ENCODE data around the gene MAPK10.
"Not testable (repeated sequence)": the region's sequence is repeated elsewhere in the genome, so short reads cannot be mapped to it uniquely, and the experiment has no call there.

The MAPK10 gene

GRCh38 chr4:85967872-85968271 lies 392.0 kb downstream of the MAPK10 start:
- DNase-seq (ENCODE audit: low read depth), result no peak

GRCh38 chr4:85966373-85966772 lies 393.5 kb downstream of the MAPK10 start:
- no peak for DNase-seq (ENCODE audit: low read depth)

GRCh38 chr4:85965529-85965928 lies 394.3 kb downstream of the MAPK10 start:
- DNase-seq (ENCODE audit: low read depth), result no peak

- not testable (repeated sequence) for DNase-seq (ENCODE audit: low read depth)
These were observed 394.8 kb downstream of the MAPK10 start for GRCh38 chr4:85965017-85965416.

DNA sequence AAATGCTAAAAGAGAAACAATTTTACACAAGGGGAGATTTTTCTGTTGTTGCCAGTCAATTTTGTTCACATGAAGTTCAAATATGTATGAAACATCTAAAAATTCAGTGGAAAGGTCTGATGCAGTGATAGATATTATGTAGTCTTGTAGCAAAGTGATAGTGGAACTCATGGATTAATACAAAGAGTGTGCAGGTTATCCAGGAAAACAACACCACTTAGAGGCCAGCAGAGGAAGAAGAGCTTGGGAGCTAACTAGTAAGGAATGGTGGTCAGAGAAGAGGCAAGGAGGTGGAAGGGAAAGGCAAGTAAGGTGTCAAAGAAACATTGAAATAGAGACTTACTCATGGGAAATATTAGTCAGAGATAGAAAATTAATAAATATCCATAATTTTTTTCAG lies 395.6 kb downstream of the MAPK10 start:
- DNase-seq (ENCODE audit: low read depth), result no peak

- no peak for DNase-seq (ENCODE audit: low read depth)
These were observed 396.6 kb downstream of the MAPK10 start for GRCh38 chr4:85963231-85963630.

DNA sequence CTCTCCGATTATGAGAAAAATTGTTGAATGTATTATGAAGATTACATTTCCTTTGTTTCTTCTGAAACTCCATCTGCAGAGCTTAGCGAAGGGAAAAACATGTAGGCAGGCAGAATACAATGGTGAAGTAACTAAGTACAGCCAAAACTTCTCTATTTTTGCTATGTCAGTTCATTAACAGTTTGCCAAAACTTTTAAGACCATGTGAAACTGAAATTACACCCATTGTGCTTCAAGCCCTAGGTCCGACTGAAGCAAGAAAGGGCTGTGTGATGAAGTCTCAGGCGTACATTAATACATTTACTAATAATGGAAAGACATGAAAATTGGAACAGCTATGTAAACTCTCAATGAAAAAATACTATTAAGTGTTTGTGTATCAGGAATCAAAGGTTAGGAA lies 398.0 kb downstream of the MAPK10 start:
- no peak for DNase-seq (ENCODE audit: low read depth)

DNA sequence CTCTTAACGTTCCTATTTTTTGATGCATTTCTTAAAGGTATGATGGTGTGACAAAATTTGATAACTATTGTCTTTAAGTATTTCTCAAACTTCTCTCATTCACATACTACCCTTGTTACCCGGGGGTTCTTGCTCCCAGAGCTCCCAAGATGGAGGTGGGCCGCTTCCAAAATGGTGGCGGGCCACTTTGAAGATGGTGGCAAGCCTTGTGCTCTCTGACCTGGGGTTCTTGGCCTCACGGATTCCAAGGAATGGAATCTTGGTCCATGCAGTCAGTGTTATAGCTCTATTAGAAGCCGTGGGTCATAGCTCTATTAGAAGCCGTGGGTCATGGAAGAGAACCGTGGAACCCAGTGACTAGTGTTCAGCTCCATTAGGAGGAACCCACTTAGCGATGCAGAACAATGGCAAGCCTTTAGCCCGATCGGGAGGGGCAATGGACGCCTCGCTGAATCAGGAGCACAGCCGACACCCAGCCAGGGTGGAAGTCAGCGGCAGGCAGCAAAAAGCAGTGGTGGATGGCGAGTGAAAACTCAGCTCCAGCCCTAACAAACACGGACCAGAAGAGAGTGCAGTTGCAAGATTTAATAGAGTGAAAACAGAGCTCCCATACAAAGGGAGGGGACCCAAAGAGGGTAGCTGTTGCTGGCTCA lies 403.4 kb downstream of the MAPK10 start:
- no peak for DNase-seq (ENCODE audit: low read depth)

DNA sequence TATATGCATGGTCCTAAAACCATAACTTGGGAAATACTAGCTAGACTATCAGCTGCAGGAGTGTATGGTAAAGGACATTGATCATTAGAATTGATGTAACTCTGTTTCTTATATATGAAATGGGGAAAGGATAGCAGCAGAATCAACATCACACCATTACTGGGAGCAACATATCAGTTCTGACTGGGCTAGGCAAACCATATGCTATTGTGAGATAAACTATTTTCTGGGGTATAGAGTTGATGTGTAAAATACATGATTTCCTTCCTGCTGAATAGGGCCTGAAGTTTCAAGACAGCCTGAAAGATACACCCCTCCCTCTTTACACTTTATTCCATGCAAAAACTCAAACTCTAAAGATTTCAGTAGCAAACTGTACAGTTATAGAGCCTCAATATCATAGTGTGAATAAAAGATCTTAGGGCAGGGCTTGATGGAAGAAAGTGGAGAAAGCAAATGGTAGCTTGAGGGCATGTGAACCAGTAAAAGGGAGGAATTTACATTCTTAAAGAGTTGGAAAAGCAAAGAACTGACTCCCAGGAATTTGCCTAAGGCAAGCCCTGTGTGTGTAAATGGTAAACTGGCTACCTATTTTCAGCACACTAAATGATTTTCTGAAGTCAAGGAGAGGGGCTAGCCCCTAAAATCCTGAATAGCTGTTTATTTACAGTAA lies 404.1 kb downstream of the MAPK10 start:
- peak; percentile 35 for DNase-seq (ENCODE audit: low read depth)

DNA sequence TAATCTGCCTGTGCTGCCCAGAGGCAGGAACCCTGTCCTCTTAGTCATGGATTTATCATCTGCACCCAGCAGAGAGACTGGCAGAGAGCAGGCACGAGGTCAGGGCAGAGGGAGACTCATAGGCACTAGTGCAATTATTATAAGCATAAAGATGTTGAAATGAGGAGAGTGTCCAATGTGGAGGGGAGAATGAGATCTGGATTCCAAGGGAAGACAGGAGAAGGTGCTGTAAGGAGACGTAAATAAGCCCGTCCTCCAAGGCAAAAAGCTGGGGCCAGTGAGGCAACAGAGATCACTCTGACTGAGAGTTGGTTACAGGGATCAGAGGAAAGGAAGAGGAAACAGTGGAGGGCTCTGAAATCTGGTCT lies 406.2 kb downstream of the MAPK10 start:
- DNase-seq (ENCODE audit: low read depth), result no peak

DNA sequence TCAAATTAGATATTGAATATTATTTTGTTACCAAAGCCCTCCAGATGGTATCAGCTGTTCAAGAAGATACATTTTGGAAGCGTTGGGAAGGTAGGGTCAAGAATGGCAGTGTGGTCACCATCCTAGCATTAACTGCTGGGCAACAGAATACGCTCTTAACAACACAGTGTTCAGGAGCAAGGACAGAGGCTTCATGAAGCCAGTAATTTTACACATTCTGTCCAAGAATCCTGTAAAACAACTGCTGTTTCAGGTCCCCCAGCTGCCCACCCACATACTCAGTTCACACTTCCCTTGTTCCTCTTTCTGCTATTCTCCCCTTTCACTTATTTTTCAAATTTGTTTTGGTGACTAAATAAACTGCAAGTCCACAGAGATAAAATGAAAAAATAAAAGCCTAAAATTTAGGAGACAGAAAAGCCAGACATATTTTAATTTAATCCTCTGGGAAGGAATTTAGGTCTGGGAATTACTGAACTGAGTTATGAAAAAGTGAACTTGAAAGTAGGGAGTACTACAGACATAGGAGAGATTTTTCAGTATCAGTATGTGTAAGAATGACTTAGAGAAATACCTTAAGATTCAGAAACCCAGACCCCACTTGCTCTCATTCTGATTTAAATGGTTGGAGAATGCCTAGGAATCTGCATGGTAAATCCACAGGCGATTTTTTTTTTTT lies 406.7 kb downstream of the MAPK10 start:
- no peak for DNase-seq (ENCODE audit: low read depth)

GRCh38 chr4:85952528-85952927 lies 407.3 kb downstream of the MAPK10 start:
- no peak for DNase-seq (ENCODE audit: low read depth)

DNA sequence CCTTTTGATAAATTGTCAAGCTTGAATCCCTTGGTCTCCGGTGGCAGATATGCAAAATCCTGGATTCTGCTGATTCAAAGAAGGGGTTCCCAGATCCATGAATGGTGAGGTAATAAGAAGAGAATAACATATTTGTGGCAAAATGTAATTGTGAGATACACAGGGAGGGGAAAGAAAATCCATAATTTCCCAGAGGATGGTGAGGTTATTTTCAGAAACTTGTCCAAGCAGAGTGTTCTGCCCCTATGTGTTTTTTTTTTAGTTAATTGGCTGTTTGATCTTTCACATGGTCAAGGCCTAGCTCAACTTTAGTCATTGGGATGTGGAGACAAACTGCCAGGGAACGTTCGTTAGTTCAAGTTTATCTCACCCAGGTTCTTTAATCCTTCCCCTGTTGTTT lies 408.8 kb downstream of the MAPK10 start:
- no peak for DNase-seq (ENCODE audit: low read depth)

DNA sequence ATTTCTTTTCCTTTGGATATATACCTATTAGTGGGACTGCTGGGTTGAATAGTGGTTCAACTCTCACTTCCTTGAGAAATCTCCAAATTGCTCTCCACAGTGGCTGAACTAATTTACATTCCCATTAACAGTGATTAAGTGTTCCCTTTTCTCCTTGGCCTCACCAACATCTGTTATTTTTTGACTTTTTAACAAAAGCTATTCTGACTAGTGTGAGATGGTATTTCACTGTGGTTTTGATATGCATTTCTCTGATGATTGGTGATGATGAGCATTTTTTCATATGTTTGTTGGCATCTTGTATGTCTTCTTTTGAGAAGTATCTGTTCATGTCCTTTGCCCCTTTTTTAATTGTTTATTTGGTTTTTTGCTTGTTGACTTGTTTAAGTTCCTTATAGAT lies 413.0 kb downstream of the MAPK10 start:
- no peak for DNase-seq (ENCODE audit: low read depth)

- DNase-seq (ENCODE audit: low read depth), result no peak
These were observed 417.7 kb downstream of the MAPK10 start for GRCh38 chr4:85942107-85942506.

- no peak for DNase-seq (ENCODE audit: low read depth)
These were observed 419.7 kb downstream of the MAPK10 start for GRCh38 chr4:85940151-85940550.
